Upper lobe of left lung (tissue), 6 donors: ENCODE data around the gene NAV2. TPM values are rescaled to one million over a fixed set of nuclear protein-coding genes. Genes with fewer than 3 reads are reported as not detected.

Experiments used
- ATAC-seq, 2 donors: fragments of 200-7000 bp; cut with Tn5 transposase; one replicate each; pipeline ENCODE4 v1.9.1; 2022; ENCODE audit warnings: mild to moderate bottlenecking in 2 of 2, moderate library complexity in 2 of 2; ENCODE audit not compliant: low FRiP score in 2 of 2
- DNase-seq, 2 donors: peaks; one replicate each; pipeline ENCODE4 v3.0.0-alpha.2; 2019 to 2020
- H3K27ac ChIP-seq, 4 donors: fragments of 200-600 bp; sonication (generic); one replicate each; pipeline ENCODE4 v1.5.1; 2016 to 2019
- H3K27me3 ChIP-seq, 4 donors: fragments of 200-600 bp; sonication (generic); one replicate each; pipeline ENCODE4 v1.5.1; 2017 to 2019
- H3K36me3 ChIP-seq, 4 donors: fragments of 200-600 bp; sonication (generic); one replicate each; pipeline ENCODE4 v1.5.1; 2016 to 2019
- H3K4me1 ChIP-seq, 4 donors: fragments of 200-600 bp; sonication (generic); one replicate each; pipeline ENCODE4 v1.5.1; 2018 to 2019
- H3K4me3 ChIP-seq, 4 donors: fragments of 200-600 bp; sonication (generic); one replicate each; pipeline ENCODE4 v1.5.1; 2017 to 2019; ENCODE audit warnings: mild to moderate bottlenecking in 2 of 4, moderate library complexity in 1 of 4
- H3K9me3 ChIP-seq, 4 donors: fragments of 200-600 bp; sonication (generic); one replicate each; pipeline ENCODE4 v1.5.1; 2018 to 2019
- EP300 ChIP-seq, 4 donors: sonication (generic); formaldehyde crosslinking; IDR thresholded peaks; one replicate each; pipeline ENCODE4 v1.5.1; 2017; ENCODE audit warnings: antibody characterized with exemption in 4 of 4, control low read depth in 2 of 4
- POLR2A ChIP-seq, 4 donors: fragments of 450-650 bp; IDR thresholded peaks; one replicate each; pipeline ENCODE4 v1.5.1; 2016 to 2017; ENCODE audit warnings: antibody characterized with exemption in 4 of 4, mild to moderate bottlenecking in 2 of 4
- POLR2AphosphoS5 ChIP-seq, 2 donors: sonication (generic); formaldehyde crosslinking; IDR thresholded peaks; one replicate each; pipeline ENCODE4 v1.5.1; 2017; ENCODE audit warnings: antibody characterized with exemption in 2 of 2
- WGBS, 2 donors: methylation state at CpG; one replicate each; pipeline ENCODE4 v1.1.5; 2017 to 2018; 5-methylcytosine and 5-hydroxymethylcytosine counted together
- total RNA-seq, 6 donors: library from RNA; depleted of rRNA in 4 of 6; stranded (reverse); fragments of >200 nt in 4 of 6; gene quantifications; one replicate each; pipeline versions ENCODE4 v1.1.0 to v1.2.1, GENCODE V29; 2016 to 2021
- TF ChIP-seq, protein P1 (sequence below), 6 experiments: fragments of 450-650 bp in 4 of 6; fragments of 200-600 bp in 2 of 6; sonication (generic) in 2 of 6; IDR thresholded peaks; one replicate each; pipeline ENCODE4 v1.5.1; 2016 to 2019; ENCODE audit warnings: antibody characterized with exemption in 6 of 6
- donor health status: DM: no; HTN: no; CAD: no; lungs with moderate emphysema.
- donor health status: DM: no; HTN: yes; CAD: no; lungs with severe emphysema.

NAV2 gene
- total RNA-seq, 6 donors from 2014 or later = 40.5 to 61.4 (median 52.3) TPM

GRCh38 chr11:19978668-19979518 is 266.3 kb downstream of the NAV2 start:
- H3K36me3 ChIP-seq = no peaks in the 10 kb centered on the region
- peaks cover 18 to 30% (median 21%) of the 10 kb centered on the region in 4 donors for H3K4me1 ChIP-seq
- H3K27me3 ChIP-seq = no peaks in the 10 kb centered on the region
- peak in 1 of 2 donors; percentile 62 for DNase-seq
- H3K9me3 ChIP-seq = no peaks in the 10 kb centered on the region
- peak; percentile 43 to 75 for ATAC-seq
- TF ChIP-seq, protein P1, sequence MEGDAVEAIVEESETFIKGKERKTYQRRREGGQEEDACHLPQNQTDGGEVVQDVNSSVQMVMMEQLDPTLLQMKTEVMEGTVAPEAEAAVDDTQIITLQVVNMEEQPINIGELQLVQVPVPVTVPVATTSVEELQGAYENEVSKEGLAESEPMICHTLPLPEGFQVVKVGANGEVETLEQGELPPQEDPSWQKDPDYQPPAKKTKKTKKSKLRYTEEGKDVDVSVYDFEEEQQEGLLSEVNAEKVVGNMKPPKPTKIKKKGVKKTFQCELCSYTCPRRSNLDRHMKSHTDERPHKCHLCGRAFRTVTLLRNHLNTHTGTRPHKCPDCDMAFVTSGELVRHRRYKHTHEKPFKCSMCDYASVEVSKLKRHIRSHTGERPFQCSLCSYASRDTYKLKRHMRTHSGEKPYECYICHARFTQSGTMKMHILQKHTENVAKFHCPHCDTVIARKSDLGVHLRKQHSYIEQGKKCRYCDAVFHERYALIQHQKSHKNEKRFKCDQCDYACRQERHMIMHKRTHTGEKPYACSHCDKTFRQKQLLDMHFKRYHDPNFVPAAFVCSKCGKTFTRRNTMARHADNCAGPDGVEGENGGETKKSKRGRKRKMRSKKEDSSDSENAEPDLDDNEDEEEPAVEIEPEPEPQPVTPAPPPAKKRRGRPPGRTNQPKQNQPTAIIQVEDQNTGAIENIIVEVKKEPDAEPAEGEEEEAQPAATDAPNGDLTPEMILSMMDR (IDR thresholded peaks at IDR 0.05) = no peak
- TF ChIP-seq POLR2AphosphoS5 (IDR thresholded peaks at IDR 0.05) (peak in 1 of 2 donors; percentile 23), POLR2A (IDR thresholded peaks at IDR 0.05) (no peak)
- H3K4me3 ChIP-seq = no peak overlapping the region
- H3K27ac ChIP-seq = peak overlapping the region in 3 of 4 donors; percentile 49 to 57 (median 50)
- WGBS, 2 donors = 66 to 79% methylated on average over 8 of the region's 8 CpGs

DNA sequence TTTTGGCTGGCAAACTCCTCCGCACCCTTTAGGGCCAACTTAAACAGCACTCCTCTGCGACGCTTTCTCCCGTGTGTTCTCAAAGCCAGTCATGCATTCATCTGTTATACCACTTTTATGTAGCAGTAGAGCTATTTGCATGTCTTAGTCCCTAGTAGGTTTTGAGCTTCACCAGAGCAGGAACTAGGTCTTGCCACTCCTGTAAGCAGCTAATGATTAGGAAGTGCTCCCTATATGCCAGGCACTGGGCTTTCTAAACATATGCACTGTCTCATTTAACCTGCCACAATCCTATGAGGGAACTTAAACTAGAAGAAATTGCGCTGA is 266.8 kb downstream of the NAV2 start:
- Histone ChIP-seq H3K36me3 (peaks cover 0 to 3% (median 0%) of the 10 kb centered on the region in 4 donors), H3K4me1 (peaks cover 18 to 30% (median 21%) of the 10 kb centered on the region in 4 donors), H3K4me3 (no peak overlapping the region), H3K9me3 (no peaks in the 10 kb centered on the region), H3K27ac (peak overlapping the region in 3 of 4 donors; percentile 49 to 57 (median 50)), H3K27me3 (no peaks in the 10 kb centered on the region)
- no peak for TF ChIP-seq EP300 (IDR thresholded peaks at IDR 0.05)
- no peak for TF ChIP-seq POLR2A (IDR thresholded peaks at IDR 0.05)
- TF ChIP-seq, protein P1 (IDR thresholded peaks at IDR 0.05) = no peak
- TF ChIP-seq POLR2AphosphoS5 (IDR thresholded peaks at IDR 0.05) = no peak
- DNase-seq (no peak), ATAC-seq (no peak)
- 95 to 96% methylated on average over 5 of the region's 5 CpGs for WGBS, 2 donors

DNA sequence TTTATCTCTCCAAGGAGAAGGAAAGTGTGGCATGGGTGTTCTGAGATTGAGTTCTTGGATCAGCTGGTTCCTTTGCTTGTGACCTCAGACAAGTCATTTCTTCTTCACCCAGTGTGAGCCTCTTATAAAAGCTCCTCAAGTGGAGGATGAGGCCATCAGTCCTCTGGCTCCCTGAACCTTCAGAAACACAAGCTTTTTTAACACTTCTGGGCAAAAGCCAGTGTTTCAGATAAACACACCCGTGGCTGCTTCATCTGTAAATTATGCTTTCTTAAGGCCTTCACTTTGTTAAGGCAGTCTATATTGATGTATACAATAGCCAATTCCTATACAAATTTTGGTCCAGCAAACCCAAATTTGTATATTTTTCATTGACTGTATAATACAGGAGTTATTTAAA is 267.8 kb downstream of the NAV2 start:
- DNase-seq = no peak

GRCh38 chr11:19980957-19981669 is 268.5 kb downstream of the NAV2 start:
- Histone ChIP-seq H3K27me3 (no peaks in the 10 kb centered on the region), H3K4me3 (no peak overlapping the region), H3K36me3 (peaks cover 0 to 6% (median 0%) of the 10 kb centered on the region in 4 donors), H3K4me1 (peaks cover 18 to 30% (median 21%) of the 10 kb centered on the region in 4 donors), H3K27ac (peak overlapping the region in 3 of 4 donors; percentile 26 to 59 (median 57)), H3K9me3 (no peaks in the 10 kb centered on the region)
- 51 to 55% methylated on average over 8 of the region's 8 CpGs for WGBS, 2 donors
- TF ChIP-seq EP300 (IDR thresholded peaks at IDR 0.05) = no peak
- TF ChIP-seq, protein P1 (IDR thresholded peaks at IDR 0.05) = no peak
- TF ChIP-seq POLR2A (IDR thresholded peaks at IDR 0.05) = no peak
- TF ChIP-seq POLR2AphosphoS5 (IDR thresholded peaks at IDR 0.05) = no peak
- ATAC-seq = peak in 1 of 2 donors; percentile 65
- peak in 1 of 2 donors; percentile 22 for DNase-seq

More for the DNA sequence above, 267.8 kb downstream of the NAV2 start:
- H3K4me3 ChIP-seq = no peak overlapping the region
- no peaks in the 10 kb centered on the region for H3K9me3 ChIP-seq
- 30 to 45% methylated on average over 1 of the region's 1 CpG for WGBS, 2 donors
- peak overlapping the region; percentile 1 to 57 (median 50) for H3K27ac ChIP-seq
- no peak for ATAC-seq
- H3K27me3 ChIP-seq = no peaks in the 10 kb centered on the region
- H3K4me1 ChIP-seq = peaks cover 18 to 30% (median 21%) of the 10 kb centered on the region in 4 donors
- peaks cover 0 to 6% (median 0%) of the 10 kb centered on the region in 4 donors for H3K36me3 ChIP-seq
- TF ChIP-seq POLR2A (IDR thresholded peaks at IDR 0.05) (no peak), EP300 (IDR thresholded peaks at IDR 0.05) (no peak), POLR2AphosphoS5 (IDR thresholded peaks at IDR 0.05) (no peak)
- TF ChIP-seq, protein P1 (IDR thresholded peaks at IDR 0.05) = no peak
